Measurements from ENCODE around the gene LYST. TPM values are rescaled to one million over a fixed set of nuclear protein-coding genes. Genes with fewer than 3 reads are reported as not detected.

Gene LYST
- total RNA-seq, 1 donor from 2014 or later, result 38.5 TPM

DNA sequence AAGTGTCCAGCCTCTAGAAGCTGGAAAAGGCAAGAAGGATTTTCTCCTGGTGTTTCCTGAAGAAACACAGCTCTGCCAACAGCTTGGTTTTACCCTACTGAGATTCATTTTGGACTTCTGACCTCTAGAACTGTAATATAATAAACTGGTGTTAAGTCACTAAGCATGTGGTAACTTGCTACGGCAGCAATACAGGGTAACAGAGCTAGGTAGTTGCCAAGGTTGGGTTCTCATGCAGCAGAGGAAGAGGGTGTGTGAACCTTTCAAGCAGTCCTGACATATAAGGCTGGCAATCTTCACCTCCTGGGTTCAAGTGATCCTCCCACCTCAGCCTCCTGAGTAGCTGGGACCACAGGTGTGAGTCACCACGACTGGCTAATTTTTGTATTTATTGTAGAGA, 253.1 kb downstream of the LYST start:
- no peak for DNase-seq (ENCODE audit: low spot score)

DNA sequence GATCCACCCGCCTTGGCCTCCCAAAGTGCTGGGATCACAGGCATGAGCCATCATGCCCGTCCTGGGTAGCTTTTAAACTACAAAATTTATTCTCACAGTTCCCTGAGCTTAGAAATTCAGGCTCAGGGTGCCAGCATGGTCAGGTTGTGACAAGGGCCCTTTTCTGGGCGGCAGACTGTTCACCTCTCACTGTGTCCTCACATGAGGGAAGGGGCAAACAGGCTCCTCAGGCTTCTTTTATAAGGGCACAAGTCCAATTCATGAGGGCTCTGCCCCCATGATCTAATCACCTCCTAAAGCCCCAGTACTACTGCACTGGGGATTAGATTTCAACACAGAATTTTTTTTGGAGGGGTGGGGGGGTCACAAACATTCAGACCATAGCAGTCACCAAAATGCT, 253.9 kb downstream of the LYST start:
- DNase-seq (ENCODE audit: low spot score), result no peak

Small RNA genes within 50 kb of the gene (microRNA-seq; reads per million reads assigned to microRNA genes)
- not detected for gene MIR1537 (ENCODE audit: borderline number of aligned reads)

Other genes starting within 250 kb of the LYST start
- 0.64 TPM for gene GNG4, start 217.1 kb downstream of the LYST start, total RNA-seq
- gene NID1, start 198.2 kb upstream of the LYST start, total RNA-seq, result 238 TPM

Measured in mesenteric fat pad (tissue), 1 donor.